ENCODE results near the gene MYO10.

DNA sequence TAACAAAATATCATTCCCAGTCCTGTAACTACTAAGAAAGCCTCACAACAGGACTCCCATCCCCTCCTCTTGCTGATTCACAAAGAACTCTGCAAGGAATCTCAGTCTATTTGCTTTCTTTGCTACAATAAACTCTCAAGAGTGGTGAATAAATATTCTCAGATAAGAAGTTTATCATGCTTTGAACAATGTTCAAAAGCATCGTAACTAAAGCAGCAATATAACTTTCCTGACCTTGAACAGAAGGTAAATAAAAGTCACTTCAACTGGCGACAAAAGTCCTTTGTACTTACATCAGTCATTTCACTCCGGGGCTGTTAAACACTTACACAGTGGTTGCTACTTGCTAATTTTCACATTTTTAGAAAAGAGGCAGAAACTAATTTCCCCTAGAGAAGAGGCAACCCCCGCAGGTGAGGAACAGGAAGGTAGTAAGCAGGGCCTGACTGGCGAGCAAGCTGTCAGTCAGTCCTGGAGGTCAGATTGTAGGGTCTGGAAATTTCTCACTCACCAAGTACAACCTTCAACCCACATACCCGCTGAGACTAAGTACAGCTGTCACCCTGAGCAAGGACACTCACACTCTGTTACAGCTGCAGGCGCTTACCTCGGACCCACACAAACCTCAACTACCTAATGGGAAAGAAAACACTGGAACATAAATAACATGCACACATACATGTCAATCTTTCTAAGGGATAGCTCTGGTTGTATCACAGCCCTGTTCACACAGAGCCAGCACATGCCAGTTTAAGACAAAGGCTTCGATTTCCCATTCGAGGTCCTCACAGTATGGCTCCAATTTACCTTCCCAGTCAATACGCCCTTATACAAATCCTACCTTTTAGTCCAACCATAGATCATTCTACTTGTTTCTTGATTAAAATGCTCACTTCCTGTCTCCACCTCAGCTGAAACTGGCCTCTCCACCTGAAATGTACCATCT lies 214.7 kb downstream of the MYO10 start:
- TF ChIP-seq POLR2AphosphoS5 (IDR thresholded peaks at IDR 0.05) = no peak
- TF ChIP-seq, protein P1, sequence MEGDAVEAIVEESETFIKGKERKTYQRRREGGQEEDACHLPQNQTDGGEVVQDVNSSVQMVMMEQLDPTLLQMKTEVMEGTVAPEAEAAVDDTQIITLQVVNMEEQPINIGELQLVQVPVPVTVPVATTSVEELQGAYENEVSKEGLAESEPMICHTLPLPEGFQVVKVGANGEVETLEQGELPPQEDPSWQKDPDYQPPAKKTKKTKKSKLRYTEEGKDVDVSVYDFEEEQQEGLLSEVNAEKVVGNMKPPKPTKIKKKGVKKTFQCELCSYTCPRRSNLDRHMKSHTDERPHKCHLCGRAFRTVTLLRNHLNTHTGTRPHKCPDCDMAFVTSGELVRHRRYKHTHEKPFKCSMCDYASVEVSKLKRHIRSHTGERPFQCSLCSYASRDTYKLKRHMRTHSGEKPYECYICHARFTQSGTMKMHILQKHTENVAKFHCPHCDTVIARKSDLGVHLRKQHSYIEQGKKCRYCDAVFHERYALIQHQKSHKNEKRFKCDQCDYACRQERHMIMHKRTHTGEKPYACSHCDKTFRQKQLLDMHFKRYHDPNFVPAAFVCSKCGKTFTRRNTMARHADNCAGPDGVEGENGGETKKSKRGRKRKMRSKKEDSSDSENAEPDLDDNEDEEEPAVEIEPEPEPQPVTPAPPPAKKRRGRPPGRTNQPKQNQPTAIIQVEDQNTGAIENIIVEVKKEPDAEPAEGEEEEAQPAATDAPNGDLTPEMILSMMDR (IDR thresholded peaks at IDR 0.05) = no peak
